Measurements from ENCODE around the gene TOR2A.

- TF ChIP-seq PHTF2 (CRISPR knock-in tag; IDR thresholded peaks at IDR 0.05) (no peak), HDAC2 (IDR thresholded peaks at IDR 0.05) (no peak), MEF2A (IDR thresholded peaks at IDR 0.05; ENCODE audit: control insufficient read depth, low read depth, low read length) (no peak), CTCF (IDR thresholded peaks at IDR 0.05 in 2 of 3, conservative IDR thresholded peaks at IDR 0.05 in 1 of 3; ENCODE audit: insufficient read depth in 2 of 3, low read depth in 1 of 3, low read length in 3 of 3) (no peak), MAFK (IDR thresholded peaks at IDR 0.05; ENCODE audit: low read length) (no peak), BRCA1 (IDR thresholded peaks at IDR 0.05) (no peak), BRCA1 (CRISPR knock-in tag; IDR thresholded peaks at IDR 0.05) (no peak), ZNF280B (CRISPR knock-in tag; IDR thresholded peaks at IDR 0.05) (no peak), E2F8 (IDR thresholded peaks at IDR 0.05; ENCODE audit: low read depth, partially characterized antibody) (no peak)
These were observed 1.5 kb downstream of the TOR2A start for GRCh38 chr9:127733614-127734013.
